Transverse colon (tissue), 4 donors: Measurements from ENCODE around the gene OXNAD1. TPM values are rescaled to one million over a fixed set of nuclear protein-coding genes. Genes with fewer than 3 reads are reported as not detected.

Source experiments
- DNase-seq: peaks from one replicate; pipeline ENCODE4 v3.0.0-alpha.2; 2019
- H3K27ac ChIP-seq, 4 donors: fragments of 200-600 bp; sonication (generic); 2 replicates each; pipeline ENCODE4 v1.5.1; 2016 to 2018; ENCODE audit warnings: inconsistent platforms in 4 of 4
- H3K27me3 ChIP-seq: fragments of 200-600 bp; sonication (generic); 2 replicates; pipeline ENCODE4 v1.5.1; 2017; ENCODE audit warnings: inconsistent platforms
- H3K36me3 ChIP-seq, 4 donors: fragments of 200-600 bp; sonication (generic); 2 replicates each; pipeline ENCODE4 v1.5.1; 2017 to 2019; ENCODE audit warnings: inconsistent platforms in 4 of 4
- H3K4me1 ChIP-seq, 4 donors: fragments of 200-600 bp; sonication (generic); 2 replicates each; pipeline ENCODE4 v1.5.1; 2017 to 2020; ENCODE audit warnings: inconsistent platforms in 4 of 4
- H3K4me3 ChIP-seq, 4 donors: fragments of 200-600 bp; sonication (generic); 1 replicate in 1 of 4; 2 replicates in 3 of 4; pipeline versions ENCODE4 v1.5.1 to v1.6.1; 2017 to 2019; ENCODE audit warnings: inconsistent platforms in 4 of 4
- H3K9me3 ChIP-seq, 2 donors: fragments of 200-600 bp; sonication (generic); 2 replicates each; pipeline ENCODE4 v1.5.1; 2017 to 2019; ENCODE audit warnings: inconsistent platforms in 2 of 2
- CTCF ChIP-seq, 5 experiments: fragments of 200-600 bp in 3 of 5; fragments of 450-650 bp in 2 of 5; sonication (generic) in 3 of 5; IDR thresholded peaks; 1 replicate in 2 of 5; 2 replicates in 3 of 5; pipeline ENCODE4 v1.5.1; 2016 to 2017; ENCODE audit warnings: antibody characterized with exemption in 5 of 5, inconsistent platforms in 3 of 5, mild to moderate bottlenecking in 2 of 5, moderate library complexity in 1 of 5
- EP300 ChIP-seq: sonication (generic); formaldehyde crosslinking; IDR thresholded peaks from one replicate; pipeline ENCODE4 v1.6.1; 2017; ENCODE audit warnings: antibody characterized with exemption, low read depth
- POLR2A ChIP-seq: fragments of 450-650 bp; IDR thresholded peaks from one replicate; pipeline ENCODE4 v1.6.1; 2016; ENCODE audit warnings: antibody characterized with exemption, mild to moderate bottlenecking, moderate library complexity
- POLR2AphosphoS5 ChIP-seq, 3 donors: sonication (generic); formaldehyde crosslinking; IDR thresholded peaks; one replicate each; pipeline ENCODE4 v1.6.1; 2016; ENCODE audit warnings: antibody characterized with exemption in 3 of 3
- WGBS, 2 donors: methylation state at CpG; one replicate each; pipeline ENCODE4 v1.1.5; 2018; ENCODE audit warnings: low coverage in 1 of 2; 5-methylcytosine and 5-hydroxymethylcytosine counted together
- in situ Hi-C, 4 donors: fragments of 200-750 bp; cut with MboI; loops; one replicate each; pipeline versions ENCODE4 v1.15.0 to v1.15.1; 2017; ENCODE audit warnings: low sequenced_read_pairs in 3 of 4, low pct_ligation_motif_present in 1 of 4, low pct_unique_long_range_greater_than_20kb in 1 of 4
- intact Hi-C: fragments of 100-400 bp; cut with DNase I; formaldehyde crosslinking; loops from one replicate; pipeline ENCODE4 v1.15.1; 2023; ENCODE audit warnings: low total_unique reads
- total RNA-seq, 4 donors: library from RNA; depleted of rRNA; stranded (reverse); fragments of >200 nt; gene quantifications; one replicate each; pipeline ENCODE4 v1.1.0, GENCODE V29; 2016

The OXNAD1 gene
- total RNA-seq, 4 donors from 2014 or later: 20.6 to 91.1 (median 40.0) TPM

DNA sequence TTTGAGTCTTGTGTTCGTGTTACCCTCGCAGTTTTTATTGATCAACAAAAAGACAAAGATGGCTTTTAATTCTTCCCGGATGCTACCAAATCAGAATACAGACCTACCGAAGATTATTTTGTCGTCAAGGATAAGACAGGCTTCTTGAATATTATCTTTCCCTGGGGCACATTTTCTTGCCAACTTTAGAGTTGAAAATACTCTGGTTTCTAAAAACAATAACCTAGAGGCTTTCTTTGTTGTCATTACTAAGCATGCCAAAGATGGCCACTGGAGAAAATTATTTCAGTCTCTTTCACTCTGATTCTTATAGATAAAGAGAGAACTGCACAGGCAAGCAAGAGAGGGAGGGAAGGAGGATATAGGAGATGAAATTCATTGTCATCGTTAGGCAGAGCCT, 33.9 kb downstream of the OXNAD1 start:
- no peak for DNase-seq
- WGBS, 2 donors: 67 to 85% methylated on average over 5 to 6 of the region's 6 CpGs
- Histone ChIP-seq H3K36me3 (peaks cover 0 to 40% (median 14%) of the 10 kb centered on the region in 4 donors), H3K4me3 (no peak overlapping the region), H3K9me3 (peaks cover 0 to 1% of the 10 kb centered on the region in 2 donors), H3K27me3 (no peaks in the 10 kb centered on the region), H3K4me1 (no peaks in the 10 kb centered on the region), H3K27ac (peak overlapping the region in 2 of 4 donors; percentile 0 to 6)
- in situ Hi-C loops (no loop called here), intact Hi-C loops (no loop called here)
- TF ChIP-seq POLR2A (no peak), POLR2AphosphoS5 (IDR thresholded peaks at IDR 0.05) (no peak), CTCF (IDR thresholded peaks at IDR 0.05) (no peak), EP300 (no peak)

DNA sequence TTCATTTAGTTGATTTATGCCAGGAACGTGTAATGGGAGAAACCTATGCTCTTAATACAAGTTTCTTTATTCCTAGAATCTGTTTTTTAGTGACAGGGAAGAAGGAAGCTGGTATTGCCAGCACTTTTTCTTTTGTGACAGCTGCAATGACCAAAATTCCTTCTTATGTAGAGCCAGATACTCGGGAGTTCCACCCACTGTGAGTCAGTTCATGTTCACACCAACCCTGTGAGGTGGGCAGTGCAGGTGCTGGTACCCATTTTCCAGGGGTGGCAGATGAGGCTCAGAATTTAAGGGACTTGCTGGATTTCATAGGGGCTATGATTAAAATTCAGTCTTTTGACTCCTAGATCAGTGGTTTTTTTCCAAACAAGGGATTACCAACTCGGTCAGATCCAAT, 34.7 kb downstream of the OXNAD1 start:
- intact Hi-C loops: no loop called here
- no peak for DNase-seq
- H3K27ac ChIP-seq: peak overlapping the region in 3 of 4 donors; percentile 2 to 29 (median 8)
- in situ Hi-C loops: no loop called here
- peaks cover 0 to 40% (median 14%) of the 10 kb centered on the region in 4 donors for H3K36me3 ChIP-seq
- no peak overlapping the region for H3K4me3 ChIP-seq
- TF ChIP-seq POLR2A (no peak), EP300 (no peak), CTCF (IDR thresholded peaks at IDR 0.05) (no peak), POLR2AphosphoS5 (IDR thresholded peaks at IDR 0.05) (no peak)
- 80 to 94% methylated on average over 2 to 3 of the region's 3 CpGs for WGBS, 2 donors
- no peaks in the 10 kb centered on the region for H3K9me3 ChIP-seq
- no peaks in the 10 kb centered on the region for H3K27me3 ChIP-seq
- no peaks in the 10 kb centered on the region for H3K4me1 ChIP-seq

GRCh38 chr3:16300307-16300706, 35.3 kb downstream of the OXNAD1 start:
- H3K9me3 ChIP-seq: no peaks in the 10 kb centered on the region
- TF ChIP-seq POLR2AphosphoS5 (IDR thresholded peaks at IDR 0.05): no peak
- TF ChIP-seq EP300: no peak
- no peak for TF ChIP-seq POLR2A
- no peak for TF ChIP-seq CTCF (IDR thresholded peaks at IDR 0.05)
- no peak overlapping the region for H3K4me3 ChIP-seq
- intact Hi-C loops (no loop called here), in situ Hi-C loops (no loop called here)
- H3K27me3 ChIP-seq: no peaks in the 10 kb centered on the region
- H3K4me1 ChIP-seq: no peaks in the 10 kb centered on the region
- DNase-seq: no peak
- WGBS, 2 donors: 67 to 88% methylated on average over 1 to 2 of the region's 2 CpGs
- H3K27ac ChIP-seq: peak overlapping the region in 3 of 4 donors; percentile 2 to 42 (median 42)
- peaks cover 0 to 38% (median 11%) of the 10 kb centered on the region in 4 donors for H3K36me3 ChIP-seq

GRCh38 chr3:16300881-16301359, 35.9 kb downstream of the OXNAD1 start:
- Histone ChIP-seq H3K9me3 (no peaks in the 10 kb centered on the region), H3K27me3 (no peaks in the 10 kb centered on the region), H3K36me3 (peaks cover 0 to 31% (median 10%) of the 10 kb centered on the region in 4 donors), H3K27ac (peak overlapping the region in 3 of 4 donors; percentile 2 to 42 (median 42)), H3K4me1 (no peaks in the 10 kb centered on the region), H3K4me3 (no peak overlapping the region)
- in situ Hi-C loops (no loop called here), intact Hi-C loops (no loop called here)
- TF ChIP-seq POLR2A: peak; percentile 30
- no peak for TF ChIP-seq EP300
- TF ChIP-seq CTCF (IDR thresholded peaks at IDR 0.05): no peak
- TF ChIP-seq POLR2AphosphoS5 (IDR thresholded peaks at IDR 0.05): peak in 1 of 3 donors; percentile 31
- peak; percentile 35 for DNase-seq
- WGBS, 2 donors: 78 to 100% methylated on average over 1 to 2 of the region's 2 CpGs
